Fibroblast of villous mesenchyme (primary cell): Measurements from ENCODE around the gene SVOP. TPM values are rescaled to one million over a fixed set of nuclear protein-coding genes. Genes with fewer than 3 reads are reported as not detected.
"Not testable (repeated sequence)": the region's sequence is repeated elsewhere in the genome, so short reads cannot be mapped to it uniquely, and the experiment has no call there.

Experiments
- DNase-seq: peaks from one replicate; pipeline ENCODE4 v3.0.0-alpha.2; 2010; ENCODE audit warnings: low read depth
- H3K4me3 ChIP-seq: 2 replicates; pipeline ENCODE4 v1.5.1; 2011; ENCODE audit warnings: low read depth, mild to moderate bottlenecking, low read length
- CTCF ChIP-seq: IDR thresholded peaks from 2 replicates; pipeline ENCODE4 v1.5.1; 2012; ENCODE audit warnings: low read depth, mild to moderate bottlenecking, low read length; ENCODE audit not compliant: insufficient read depth
- total RNA-seq: library from RNA; depleted of rRNA; stranded (reverse); fragments of >200 nt; gene quantifications from 2 replicates; pipeline ENCODE4 v1.2.3, GENCODE V29; 2012

SVOP gene
- total RNA-seq, 1 donor: not detected

GRCh38 chr12:109057376-109057775 lies 36.5 kb upstream of the SVOP start:
- no peak for TF ChIP-seq CTCF

GRCh38 chr12:109056891-109057290 lies 36.0 kb upstream of the SVOP start:
- H3K4me3 ChIP-seq: no peak overlapping the region
- DNase-seq: no peak
- TF ChIP-seq CTCF: no peak

More at GRCh38 chr12:109057376-109057775, 36.5 kb upstream of the SVOP start:
- H3K4me3 ChIP-seq: no peak overlapping the region
- no peak for DNase-seq

GRCh38 chr12:109054520-109054919 lies 33.7 kb upstream of the SVOP start:
- no peak for DNase-seq
- H3K4me3 ChIP-seq: no peak overlapping the region
- TF ChIP-seq CTCF: no peak

- DNase-seq: not testable (repeated sequence)
- H3K4me3 ChIP-seq: peak overlapping the region; percentile 97
Measured at GRCh38 chr12:109054124-109054513, 33.3 kb upstream of the SVOP start.

- peak overlapping the region; percentile 97 for H3K4me3 ChIP-seq
- no peak for TF ChIP-seq CTCF
- DNase-seq: peak; percentile 26
Measured at GRCh38 chr12:109053382-109054123, 32.7 kb upstream of the SVOP start.

GRCh38 chr12:109052414-109053323 lies 31.8 kb upstream of the SVOP start, which contains the start of gene USP30:
USP30 (plus strand) TSS chr12:109052576; CDS start chr12:109052679, 103 bp downstream.
- DNase-seq: peak; percentile 89
- H3K4me3 ChIP-seq: peak within 1 kb of the TSS; percentile 97
- no peak for TF ChIP-seq CTCF

GRCh38 chr12:109052097-109052413 lies 31.2 kb upstream of the SVOP start:
- no peak for TF ChIP-seq CTCF
- H3K4me3 ChIP-seq: peak overlapping the region; percentile 97
- DNase-seq: no peak

GRCh38 chr12:109049794-109050193 lies 28.9 kb upstream of the SVOP start:
- DNase-seq: not testable (repeated sequence)

GRCh38 chr12:109048706-109049105 lies 27.8 kb upstream of the SVOP start:
- H3K4me3 ChIP-seq, DNase-seq: not testable (repeated sequence)

More at GRCh38 chr12:109049794-109050193, 28.9 kb upstream of the SVOP start:
- not testable (repeated sequence) for H3K4me3 ChIP-seq
